Stimulated activated CD8-positive, alpha-beta memory T cell treated with anti-CD3 and anti-CD28 coated beads, Interleukin-12 subunit alpha, Interleukin-12 subunit beta, amount 100 ng/mL, for 1 hour (primary cell): ENCODE data around the gene KRTCAP2.

ENCODE experiments used
- DNase-seq: peaks from one replicate; pipeline ENCODE4 v3.0.0-alpha.2; 2020; ENCODE audit warnings: low read depth

KRTCAP2 gene

DNA sequence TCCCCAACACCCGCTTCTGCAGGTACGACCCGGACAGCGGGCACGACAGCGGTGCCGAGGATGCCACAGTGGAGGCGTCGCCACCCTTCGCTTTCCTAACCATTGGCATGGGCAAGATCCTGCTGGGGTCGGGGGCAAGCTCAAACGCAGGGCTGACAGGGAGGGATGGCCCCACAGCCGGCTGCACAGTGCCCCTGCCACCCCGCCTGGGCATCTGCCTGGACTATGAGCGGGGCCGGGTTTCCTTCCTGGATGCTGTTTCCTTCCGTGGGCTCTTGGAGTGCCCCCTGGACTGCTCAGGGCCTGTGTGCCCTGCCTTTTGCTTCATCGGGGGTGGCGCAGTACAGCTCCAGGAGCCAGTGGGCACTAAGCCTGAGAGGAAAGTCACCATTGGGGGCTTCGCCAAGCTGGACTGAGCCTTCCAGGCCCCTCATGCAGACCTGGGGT lies 10.7 kb upstream of the KRTCAP2 start:
- DNase-seq = no peak

DNA sequence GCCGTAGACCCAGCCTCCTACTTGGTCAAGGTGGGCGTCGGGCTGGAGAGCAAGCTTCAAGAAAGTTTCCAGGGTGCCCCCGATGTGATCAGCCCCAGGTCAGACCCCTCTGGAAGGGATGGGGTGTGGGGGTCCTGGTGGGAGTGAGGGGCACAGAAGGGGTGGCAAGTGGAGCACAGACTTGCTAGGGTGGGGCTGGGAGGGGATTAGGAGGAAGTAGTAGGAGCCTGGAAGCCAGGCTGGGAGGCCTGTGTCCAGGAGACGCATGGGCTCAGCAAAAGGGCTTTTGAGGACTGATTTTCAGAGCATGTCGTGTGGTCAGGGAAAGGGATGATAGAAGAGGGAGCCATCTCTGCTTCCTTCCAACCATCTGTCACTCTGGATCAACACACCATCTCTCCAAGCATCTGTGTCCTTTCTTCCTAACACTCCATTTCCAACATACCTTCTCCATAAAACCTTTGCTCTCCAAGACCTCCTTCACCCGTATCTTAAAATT lies 9.0 kb upstream of the KRTCAP2 start:
- DNase-seq = no peak

DNA sequence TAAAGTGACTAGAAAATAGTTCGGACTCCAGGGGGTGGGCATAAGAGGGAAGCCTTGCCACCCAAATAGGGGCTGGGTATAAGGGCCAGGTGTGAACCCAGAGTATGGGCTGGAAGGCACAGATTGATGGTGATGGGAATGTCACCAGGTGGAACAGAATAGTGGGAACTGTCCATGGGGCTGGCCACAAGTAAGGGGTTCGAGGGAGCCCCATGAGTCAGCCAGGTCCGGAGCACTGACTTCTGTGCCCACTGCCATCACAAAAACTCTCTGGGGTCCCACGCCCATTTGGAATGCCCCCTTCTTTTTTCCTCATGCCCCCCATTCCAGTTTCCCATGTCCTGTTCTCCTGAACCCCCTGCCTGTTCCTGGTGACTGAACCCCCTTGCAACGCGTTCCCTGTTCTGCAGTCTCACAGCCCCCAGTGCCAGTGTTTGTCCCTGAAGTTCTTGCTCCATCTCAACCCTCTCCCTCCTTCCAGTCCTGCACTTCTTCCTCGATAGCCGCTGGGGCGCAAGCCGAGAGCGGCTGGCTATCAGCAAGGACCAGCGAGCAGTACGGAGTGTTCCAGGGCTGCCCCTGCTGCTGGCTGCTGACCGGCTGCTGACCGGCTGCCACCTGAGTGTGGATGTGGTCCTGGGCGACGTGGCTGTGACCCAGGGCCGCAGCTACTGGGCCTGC lies 8.4 kb upstream of the KRTCAP2 start:
- no peak for DNase-seq

DNA sequence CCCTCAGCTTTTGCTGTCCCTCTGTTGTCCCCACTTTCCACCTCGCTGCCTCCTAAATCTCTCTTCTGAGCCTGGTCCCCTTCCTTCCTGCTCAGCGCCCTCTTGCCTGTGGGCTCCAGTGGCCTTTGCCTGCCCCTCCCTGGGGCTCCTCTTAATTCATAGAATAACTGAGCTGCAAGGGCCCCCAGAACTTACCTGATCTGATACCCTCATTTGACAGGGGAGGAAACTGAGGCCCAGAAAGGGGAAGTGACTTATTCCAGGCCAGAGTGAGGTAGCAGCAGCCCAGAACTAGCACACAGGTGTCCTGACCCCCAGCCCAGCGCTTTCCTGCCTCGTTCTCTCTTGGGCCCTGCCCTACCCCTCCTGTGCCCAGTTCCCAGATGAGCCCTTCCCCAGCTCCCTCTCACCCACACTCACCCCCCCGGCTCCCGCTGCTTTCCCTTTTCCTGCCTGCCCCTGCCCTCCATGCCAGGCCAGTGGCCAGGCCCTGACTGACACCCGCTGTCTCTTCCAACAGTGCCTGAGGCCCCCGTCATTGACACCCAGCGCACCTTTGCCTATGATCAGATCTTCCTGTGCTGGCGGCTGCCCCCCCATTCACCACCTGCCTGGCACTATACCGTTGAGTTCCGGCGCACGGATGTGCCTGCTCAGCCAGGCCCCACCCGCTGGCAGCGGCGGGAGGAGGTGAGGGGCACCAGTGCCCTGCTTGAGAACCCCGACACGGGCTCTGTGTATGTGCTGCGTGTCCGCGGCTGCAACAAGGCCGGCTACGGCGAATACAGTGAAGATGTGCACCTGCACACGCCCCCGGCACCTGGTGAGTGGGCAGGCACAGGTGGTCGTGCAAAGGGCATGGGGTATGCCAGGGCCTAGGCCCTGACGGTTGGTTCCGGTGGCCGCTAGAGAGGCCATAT lies 6.3 kb upstream of the KRTCAP2 start:
- no peak for DNase-seq

DNA sequence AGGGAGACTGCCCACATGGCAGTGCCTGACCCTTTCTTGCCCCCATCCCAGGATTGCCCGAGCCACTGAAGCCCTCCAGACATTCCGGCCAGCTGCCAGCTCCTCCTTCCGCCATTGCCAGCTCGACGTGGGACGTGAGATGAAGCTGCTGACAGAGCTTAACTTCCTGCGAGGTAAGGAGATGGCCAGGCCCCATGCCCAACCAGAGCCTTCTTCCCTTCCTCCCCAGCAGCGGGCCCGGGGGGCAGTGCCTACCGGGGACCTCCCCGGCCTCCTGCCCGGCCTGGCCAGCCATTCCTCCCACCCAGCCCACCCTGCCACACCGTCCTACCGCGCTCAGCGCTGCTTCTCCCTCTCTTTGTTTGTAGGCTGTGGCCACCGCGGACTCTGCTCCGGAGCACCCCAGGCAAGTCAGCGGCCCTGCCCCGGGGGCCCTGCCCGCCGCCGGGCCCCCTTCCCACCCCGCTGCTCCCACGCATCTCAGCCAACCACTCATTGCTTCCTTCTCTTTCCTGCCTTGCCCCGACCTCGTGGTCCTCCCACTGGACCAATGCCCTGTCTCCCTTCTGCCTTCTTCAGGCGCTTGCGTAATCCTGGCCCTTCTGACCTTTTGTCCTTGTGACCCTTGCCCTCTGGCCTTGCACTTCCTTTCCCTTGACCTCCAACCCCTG lies 5.5 kb upstream of the KRTCAP2 start:
- DNase-seq = no peak

DNA sequence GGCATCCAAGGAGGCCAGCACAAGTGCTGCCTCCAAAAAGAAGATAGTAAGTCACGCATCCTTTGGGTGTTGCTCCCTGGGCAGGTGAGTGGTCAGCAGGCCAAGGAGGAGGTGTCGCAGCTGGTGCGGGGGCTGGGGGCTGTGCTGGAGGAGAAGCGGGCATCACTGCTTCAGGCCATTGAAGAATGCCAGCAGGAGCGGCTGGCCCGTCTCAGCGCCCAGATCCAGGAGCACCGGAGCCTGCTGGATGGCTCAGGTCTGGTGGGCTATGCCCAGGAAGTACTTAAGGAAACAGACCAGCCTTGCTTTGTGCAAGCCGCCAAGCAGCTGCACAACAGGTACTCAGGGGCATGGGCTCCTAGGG lies 4.8 kb upstream of the KRTCAP2 start:
- DNase-seq = no peak

DNA sequence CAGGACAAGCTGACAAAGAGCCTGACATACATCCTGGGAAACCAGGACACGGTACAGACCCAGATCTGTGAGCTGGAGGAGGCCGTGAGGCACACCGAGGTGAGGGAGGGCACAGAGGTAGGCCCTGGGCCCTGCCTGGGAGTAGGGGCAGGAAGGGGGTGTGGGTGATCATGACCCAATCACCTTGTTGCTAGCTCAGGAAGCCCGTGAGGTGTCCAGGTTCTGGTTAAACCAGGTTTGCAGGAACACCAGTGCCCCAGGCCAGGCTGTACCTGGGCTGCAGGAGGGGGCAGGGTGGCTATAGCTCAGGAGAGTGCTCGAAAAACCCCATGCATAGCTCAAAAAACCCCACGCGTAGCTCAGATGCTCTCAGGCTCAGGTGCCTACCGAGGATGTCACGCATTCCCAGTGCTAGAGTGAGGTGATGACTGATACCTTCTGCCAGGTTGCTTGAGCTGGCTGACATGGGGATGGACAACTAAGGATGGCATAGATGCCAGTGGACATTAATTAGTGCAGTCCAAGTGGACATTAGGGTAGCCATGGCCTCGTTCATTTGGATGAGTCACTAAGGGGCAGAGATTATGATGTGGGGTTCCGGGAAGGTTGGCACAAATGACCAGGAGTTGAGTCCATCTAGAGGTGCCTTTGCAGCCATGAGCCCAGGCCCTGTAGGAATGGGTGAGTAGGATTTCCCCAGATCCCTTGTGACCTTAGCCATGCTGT lies 4.3 kb upstream of the KRTCAP2 start:
- no peak for DNase-seq

DNA sequence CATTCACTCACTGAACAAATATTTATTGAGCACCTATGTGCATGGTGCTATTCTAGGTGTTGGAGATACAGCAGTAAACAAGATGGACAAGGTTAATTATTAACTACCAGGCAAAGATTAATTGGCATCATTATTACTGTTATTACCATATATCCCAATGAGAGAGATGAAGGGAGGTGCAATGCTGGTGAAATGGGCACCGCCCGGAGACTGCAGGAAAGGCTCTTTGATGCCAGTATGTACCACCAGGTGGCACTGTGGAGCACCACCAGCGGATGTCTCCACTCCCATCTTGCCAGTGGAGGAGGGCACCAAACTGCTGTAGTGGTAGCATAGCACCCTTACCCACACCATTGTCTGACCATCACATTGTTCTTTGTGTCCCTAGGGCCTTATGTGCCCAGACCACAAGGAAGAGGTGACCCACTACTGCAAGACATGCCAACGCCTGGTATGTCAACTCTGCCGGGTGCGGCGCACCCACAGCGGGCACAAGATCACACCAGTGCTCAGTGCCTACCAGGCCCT lies 3.5 kb upstream of the KRTCAP2 start:
- peak; percentile 80 for DNase-seq

DNA sequence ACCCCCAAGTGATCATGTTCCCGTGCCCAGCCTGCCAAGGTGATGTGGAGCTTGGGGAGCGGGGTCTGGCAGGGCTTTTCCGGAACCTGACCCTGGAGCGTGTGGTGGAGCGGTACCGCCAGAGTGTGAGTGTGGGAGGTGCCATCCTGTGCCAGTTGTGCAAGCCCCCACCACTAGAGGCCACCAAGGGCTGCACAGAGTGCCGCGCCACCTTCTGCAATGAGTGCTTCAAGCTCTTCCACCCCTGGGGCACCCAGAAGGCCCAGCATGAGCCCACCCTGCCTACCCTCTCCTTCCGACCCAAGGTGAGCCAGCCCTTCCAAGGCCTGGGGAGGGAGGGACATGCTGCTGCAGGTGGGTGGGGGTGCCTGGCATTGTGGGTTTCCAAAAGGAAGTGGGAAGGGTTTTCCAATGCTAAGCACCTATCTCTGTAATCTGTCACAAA lies 2.8 kb upstream of the KRTCAP2 start:
- DNase-seq = no peak

DNA sequence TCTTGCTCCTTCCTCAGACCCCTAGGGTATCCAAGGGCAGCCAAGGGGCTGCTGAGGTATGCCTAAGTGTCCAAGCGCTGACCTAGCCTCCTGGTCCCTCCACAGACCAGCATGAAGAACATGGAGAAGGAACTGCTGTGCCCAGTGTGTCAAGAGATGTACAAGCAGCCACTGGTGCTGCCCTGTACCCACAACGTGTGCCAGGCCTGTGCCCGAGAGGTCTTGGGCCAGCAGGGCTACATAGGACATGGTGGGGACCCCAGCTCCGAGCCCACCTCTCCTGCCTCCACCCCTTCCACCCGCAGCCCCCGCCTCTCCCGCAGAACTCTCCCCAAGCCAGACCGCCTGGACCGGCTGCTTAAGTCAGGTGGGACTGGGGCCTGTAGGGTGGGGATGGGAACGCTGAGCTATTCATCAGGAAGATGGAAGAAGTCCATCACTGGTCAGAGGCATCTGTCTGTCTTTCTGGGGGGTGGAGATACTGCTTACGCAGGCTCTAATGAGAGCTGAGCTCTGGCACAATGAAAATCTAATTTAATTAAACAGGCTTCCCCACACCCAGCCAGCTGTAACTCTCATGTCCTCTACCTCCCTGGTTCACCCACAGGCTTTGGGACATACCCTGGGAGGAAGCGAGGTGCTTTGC lies 2.3 kb upstream of the KRTCAP2 start:
- no peak for DNase-seq

DNA sequence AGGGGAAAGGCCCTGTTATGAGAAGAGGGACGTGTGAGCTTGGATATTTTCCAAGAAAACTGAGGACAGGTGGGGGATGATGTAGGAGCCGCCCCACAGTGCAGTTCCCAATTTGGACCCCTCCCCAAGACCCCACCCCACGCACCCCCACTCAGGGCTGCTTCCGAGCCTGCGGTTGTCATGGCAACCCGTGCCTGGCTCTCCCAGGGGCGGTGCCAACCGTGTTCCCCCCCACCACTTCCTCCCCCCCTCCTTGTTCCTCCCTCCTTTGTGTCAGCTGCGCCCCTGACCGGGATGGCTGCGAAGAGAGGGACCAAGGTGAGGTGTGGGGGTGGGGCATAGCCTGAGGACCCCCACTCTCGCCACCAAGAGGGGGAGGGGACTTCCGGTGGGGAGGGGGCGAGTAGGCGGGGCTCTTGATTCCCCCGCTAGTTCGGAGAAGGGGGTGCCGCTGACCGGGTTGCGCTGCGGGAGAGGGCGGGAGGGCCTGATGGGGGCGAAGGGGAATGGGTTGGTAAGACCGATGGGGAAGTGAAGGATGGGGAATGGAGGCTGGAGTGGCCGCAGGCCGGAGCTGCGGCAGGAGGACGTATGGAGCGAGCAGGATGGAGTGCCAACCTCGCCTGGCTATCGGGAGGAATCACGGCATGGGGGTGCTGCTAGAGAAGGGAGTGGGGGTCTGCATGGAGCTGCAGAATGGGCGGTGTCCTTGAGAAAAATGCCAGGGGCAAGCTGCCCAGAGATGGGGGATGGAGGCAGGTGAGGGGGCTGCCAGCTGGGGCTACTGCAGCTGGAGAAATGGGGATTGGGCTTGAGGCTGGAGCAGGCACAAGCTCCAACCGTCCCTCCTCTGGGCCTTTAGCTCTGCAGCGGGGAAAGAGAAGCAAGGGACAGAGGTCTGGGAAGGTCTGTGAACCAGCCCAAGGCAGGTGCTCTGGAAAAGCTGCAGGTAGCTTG lies 1.5 kb upstream of the KRTCAP2 start:
- no peak for DNase-seq

DNA sequence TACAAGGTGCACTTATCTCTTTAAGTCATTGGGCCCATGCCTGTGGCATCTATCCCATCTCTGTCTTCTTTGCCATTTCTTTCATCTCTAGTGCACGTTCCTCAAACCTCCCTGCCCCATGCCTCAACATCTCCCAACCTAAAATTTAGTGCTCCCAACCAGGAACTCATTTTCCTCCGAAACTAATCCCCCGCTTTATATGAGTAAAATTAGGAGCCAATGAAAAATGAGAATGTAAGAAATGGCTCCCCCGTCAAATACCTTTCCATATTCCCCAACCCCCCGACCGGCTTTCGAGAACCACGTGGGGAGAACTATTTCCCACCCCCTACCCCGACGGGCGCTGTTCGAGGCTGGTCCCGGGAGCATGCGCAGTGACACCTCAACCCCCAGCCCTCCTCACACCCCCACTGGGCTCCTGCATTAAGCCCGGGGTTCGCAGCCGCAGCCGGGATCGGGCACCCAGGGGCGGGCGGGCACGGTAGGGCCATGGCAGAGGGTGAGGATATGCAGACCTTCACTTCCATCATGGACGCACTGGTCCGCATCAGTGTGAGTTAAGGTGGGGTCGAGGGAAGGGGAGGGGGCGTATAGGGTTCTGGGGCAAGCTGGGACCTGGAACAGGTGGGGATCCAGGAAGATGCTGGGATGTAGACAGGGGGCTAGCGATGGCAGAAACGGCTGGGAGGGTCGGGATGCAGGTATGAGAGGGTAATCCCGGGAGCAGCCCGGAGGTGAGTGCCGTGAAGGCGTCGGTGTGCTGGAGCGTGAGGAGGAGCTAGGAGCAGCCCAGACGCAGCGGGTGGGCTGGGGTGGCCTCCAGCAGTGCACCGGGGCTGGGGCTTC lies 597 bp upstream of the KRTCAP2 start, which contains the start of gene TRIM46:
Gene TRIM46 (plus strand): TSS at position 372 of the 846 bp plus-strand sequence. CDS start 118 bp downstream, at position 490.
- no peak for DNase-seq

DNA sequence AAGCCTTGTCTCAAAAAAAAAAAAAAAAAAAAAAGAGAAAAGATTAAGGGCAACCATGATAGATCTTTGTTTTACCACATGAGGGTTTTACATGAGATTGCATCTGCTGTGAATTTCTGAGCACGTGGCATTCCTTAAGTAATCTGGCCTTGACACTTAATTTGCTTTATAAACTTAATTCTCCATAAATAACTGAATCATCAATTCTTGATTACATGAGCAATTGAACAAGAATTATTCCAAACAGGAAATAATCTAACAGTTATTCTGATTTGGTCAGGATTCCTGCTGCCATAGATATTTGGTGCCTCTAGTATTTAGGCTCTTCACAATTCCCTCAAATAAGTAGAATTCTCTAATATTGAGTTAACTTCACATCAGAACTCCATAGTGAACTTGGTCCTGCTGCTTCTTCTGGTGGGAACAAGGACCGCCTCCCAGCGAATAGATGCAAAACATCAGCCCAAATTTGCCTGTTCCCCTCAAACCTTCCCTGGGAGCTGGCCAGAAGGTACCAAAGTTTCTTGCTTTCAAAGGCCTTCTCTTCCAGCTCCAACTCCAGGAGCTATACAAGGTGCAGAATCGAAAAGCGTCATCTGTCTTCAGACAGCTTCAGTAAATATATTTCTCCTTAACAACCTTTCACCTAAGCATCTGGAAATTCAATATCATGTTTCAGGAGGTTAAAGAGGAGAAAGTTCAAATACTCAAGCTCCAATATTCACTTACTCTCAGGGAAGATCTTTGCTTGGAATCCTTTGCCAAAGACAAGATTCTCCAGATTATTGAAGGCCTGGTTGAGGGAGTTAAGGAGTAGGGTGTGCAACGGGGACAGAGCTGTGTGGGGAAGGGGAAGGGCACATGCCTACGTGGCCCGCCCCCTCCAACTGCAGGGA lies 1.0 kb downstream of the KRTCAP2 start:
- no peak for DNase-seq

DNA sequence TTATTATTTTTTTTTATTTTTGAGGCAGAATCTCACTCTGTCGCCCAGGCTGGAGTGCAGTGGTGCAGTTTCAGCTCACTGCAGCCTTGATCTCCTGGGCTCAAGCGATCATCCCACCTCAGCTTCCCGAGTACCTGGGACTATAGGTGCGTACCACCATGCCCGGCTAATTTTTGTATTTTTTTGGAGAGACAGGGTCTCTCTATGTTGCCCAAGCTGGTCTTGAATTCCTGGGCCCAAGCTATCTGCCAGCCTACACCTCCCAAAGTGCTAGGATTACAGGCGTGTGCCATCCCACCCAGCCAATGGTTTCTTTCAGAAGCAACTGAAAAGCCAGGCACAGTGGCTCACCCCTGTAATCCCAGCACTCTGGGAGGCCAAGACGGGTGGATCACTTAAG lies 2.3 kb downstream of the KRTCAP2 start:
- DNase-seq = no peak

DNA sequence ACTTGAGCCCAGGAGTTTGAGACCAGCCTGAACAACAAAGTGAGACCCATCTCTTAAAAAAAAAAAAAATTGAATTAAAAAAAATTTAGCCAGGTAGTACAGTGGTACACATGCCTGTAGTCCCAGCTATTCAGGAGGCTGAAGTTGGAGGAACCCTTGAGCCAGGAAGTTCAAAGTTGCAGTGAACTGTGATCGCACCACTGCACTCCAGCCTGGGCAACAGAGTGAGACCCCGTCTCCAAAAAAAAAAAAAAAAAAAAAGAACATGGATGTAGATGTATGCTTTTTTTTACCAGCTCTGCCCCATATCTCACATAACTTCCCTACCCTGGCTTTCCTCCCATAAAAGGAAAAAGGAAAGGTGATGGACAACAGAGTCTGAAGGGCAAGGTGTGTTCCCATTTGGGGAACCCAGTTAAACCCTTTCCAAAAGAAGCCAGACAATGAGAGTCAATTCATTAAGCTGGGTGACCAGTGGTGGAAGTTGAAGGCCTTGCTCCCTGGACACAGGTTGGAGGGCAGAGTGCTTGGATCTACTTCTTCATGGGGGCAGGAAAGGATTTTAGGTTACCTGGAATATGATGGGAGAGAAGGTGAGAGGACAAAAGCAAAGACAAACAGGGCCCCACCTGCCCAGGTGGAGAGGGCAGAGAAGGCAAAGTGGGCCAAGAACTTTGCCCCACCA lies 2.9 kb downstream of the KRTCAP2 start:
- DNase-seq = no peak

DNA sequence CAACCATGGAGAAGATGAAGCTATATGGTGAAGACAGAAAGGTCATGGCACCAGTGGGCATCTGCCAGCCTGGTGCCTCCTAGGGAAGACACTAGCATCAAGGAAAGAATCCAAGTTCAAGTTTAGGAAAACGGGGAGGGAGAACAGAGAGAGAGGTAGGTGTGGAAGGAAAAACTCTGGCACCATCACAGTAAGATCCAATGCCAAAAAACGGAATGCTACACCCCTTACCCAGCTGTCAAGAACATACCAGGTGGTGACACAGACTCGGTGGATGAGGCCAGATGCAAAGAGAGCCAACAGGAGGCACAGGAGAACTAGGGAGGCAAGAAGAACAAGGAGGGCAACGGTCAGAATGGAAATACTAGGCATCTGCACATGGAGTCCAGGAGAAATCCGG lies 3.6 kb downstream of the KRTCAP2 start:
- no peak for DNase-seq
